Activated gamma-delta T cell (primary cell): ENCODE results near the gene INHA.

Experiments
- DNase-seq: peaks from one replicate; lab custom pipeline; 2025; lab: John Stamatoyannopoulos, UW

Gene INHA

GRCh38 chr2:219559156-219559915 lies 12.8 kb upstream of the INHA start:
- no peak for DNase-seq

GRCh38 chr2:219560037-219560892 lies 11.8 kb upstream of the INHA start:
- DNase-seq = no peak

GRCh38 chr2:219560893-219561178 lies 11.3 kb upstream of the INHA start:
- no peak for DNase-seq

- no peak for DNase-seq
Observed at GRCh38 chr2:219561179-219562048, 10.7 kb upstream of the INHA start.

- DNase-seq = no peak
Observed at GRCh38 chr2:219562049-219563020, 9.8 kb upstream of the INHA start.

- no peak for DNase-seq
Observed at GRCh38 chr2:219563271-219563928, 8.7 kb upstream of the INHA start.

- DNase-seq = no peak
Observed at GRCh38 chr2:219565130-219566080, 6.7 kb upstream of the INHA start.

GRCh38 chr2:219566640-219567039 lies 5.5 kb upstream of the INHA start:
- DNase-seq = no peak

- DNase-seq = no peak
Observed at GRCh38 chr2:219567131-219567530, 5.0 kb upstream of the INHA start.

- DNase-seq = no peak
Observed at GRCh38 chr2:219567791-219568361, 4.2 kb upstream of the INHA start.

- no peak for DNase-seq
Observed at GRCh38 chr2:219569041-219569440, 3.1 kb upstream of the INHA start.

- DNase-seq = no peak
Observed at GRCh38 chr2:219569635-219570034, 2.5 kb upstream of the INHA start.

- no peak for DNase-seq
Observed at GRCh38 chr2:219570194-219570923, 1.8 kb upstream of the INHA start.

- DNase-seq = no peak
Observed at GRCh38 chr2:219570924-219571310, 1.2 kb upstream of the INHA start.

GRCh38 chr2:219571311-219572236 lies 536 bp upstream of the INHA start, which contains the start of gene OBSL1:
Gene OBSL1 (minus strand): TSS chr2:219571539. CDS start chr2:219571232, 307 bp downstream.
- no peak for DNase-seq

GRCh38 chr2:219573166-219573565 lies 1.1 kb downstream of the INHA start:
- no peak for DNase-seq
